Kidney tubule cell (primary cell): ENCODE data around the gene AKIRIN2.

Experiments used
- DNase-seq: peaks from one replicate; pipeline ENCODE4 v3.0.0-alpha.2; 2018; ENCODE audit warnings: low spot score

AKIRIN2 gene

DNA sequence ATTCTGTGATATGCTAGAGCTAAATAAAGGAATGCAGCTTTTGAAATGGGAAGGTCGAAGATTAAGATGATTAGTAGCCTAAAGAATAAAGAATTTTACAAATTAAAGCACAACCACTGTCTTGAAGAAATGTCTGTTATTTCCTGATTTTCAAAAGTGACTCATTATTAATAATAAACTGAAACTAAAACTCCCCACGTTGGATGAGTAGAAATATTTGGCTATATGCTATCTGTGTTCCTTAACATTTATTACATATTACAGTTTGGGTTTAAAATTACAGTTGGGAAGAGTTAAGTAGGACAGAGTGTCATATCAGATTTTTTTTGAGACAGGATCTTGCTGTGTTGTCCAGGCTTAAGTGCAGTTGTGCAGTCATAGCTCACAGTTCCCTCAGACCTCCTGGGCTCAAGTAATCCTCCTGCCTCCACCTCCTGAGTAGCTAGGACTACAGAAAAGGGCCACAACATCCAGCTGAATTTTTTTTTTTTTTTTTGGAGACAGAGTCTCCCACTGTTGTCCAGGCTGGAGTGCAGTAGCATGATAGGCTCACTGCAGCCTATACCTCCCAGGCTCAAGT lies 47.1 kb downstream of the AKIRIN2 start:
- no peak for DNase-seq

DNA sequence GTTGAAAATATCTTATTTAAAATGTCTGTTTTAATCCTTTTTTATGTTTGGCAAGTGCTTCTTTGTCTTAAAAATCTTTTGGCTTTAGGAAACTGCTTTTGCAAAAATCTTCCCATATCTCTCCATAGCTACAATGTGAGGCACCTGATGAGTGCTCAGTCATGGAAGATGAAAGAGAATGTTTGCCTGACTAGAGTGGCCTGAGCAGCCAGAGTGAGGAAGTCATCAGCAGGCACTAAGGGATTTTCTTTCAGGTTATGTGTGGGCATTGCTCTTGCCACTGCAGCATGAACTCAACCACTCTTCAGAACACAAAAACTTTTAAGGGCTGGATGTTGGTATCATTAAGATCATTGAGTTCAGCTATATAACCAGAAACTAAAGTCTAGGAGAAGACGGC lies 47.9 kb downstream of the AKIRIN2 start:
- DNase-seq, result no peak

DNA sequence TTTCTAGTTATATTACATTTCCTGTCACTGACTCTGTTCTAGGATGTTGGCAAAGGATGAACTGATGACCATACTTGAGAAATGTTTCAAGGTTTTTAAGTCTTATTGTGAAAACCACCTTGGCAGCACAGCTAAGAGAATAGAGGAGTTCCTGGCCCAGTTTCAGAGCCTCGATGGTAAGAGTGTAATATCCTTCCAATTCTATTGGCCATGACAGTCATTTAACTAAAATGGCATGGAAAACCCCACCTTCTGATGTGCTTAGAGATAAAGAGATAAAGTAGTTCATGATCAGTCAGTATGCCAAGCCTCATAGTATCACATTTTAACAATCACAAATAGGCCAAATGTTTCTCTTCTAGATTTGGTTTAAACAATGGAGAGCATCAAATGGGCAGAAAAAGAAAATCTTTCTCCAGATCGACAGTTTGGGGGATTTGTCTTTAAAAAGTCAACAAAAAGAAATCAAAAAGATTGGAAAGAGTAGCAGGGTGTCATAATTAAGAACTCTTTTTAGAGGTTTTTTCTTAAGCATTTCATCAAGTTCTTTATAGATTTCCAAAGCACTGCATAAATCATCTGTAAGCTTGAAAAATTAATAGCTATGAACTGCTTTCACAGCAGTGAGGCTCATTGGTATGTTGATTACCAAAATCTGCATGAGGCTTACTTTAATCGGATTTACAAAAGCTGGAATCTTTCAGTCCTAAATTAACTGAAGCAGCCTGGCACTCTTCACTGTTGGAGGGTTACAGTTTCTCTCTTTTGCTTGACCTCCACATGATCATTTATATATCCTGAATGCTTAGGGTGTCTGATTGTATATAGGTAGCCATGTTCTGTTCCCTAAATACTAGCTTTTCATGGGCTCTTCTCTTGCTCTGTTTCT lies 48.7 kb downstream of the AKIRIN2 start:
- no peak for DNase-seq

DNA sequence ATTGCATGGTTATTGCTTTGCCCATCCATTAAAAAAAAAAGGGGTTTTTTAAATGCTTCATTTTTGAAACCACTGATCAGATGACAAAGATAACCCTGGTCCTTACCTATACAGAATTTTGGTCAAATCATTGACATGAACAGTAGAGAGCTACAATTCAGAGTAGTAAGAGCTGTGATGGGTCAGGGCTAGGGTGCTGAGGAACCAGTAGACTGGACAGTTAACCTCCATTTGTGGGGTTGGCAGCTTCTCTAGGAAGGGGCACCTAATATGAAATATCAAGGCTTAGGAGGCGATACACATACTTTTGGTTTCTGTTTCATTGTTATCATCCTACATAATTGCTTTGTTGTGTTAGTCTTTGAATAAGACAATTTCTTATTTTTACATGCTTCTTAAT lies 57.0 kb downstream of the AKIRIN2 start:
- no peak for DNase-seq

DNA sequence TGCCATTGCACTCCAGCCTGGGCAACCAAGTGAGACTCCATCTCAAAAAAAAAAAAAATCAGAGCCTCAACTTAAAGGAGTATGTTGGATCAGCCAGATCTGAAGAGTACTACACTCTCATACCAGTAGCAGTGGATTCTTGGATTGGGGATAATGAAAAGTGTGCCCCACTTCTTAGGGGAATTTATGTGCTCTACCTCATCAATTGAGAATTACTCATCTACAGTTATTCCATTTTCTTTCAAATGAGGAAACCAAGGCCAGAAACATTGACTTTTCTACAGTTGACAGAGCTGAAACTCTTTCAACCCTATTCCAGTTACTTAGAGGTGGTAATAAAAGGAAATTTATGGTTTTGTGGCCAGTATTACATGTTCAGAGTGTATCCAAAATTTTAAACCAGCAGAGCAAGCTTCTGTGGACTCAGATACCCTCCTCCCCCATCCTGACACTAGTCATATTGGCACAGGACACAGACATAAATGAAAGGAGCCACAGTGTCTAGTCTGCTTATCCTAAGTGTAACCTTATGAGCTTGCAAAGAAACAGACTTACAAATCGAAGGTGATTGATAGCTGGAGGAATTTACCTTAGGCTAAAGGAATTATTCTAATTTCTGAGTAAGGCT lies 60.9 kb downstream of the AKIRIN2 start:
- DNase-seq, result peak; percentile 18

DNA sequence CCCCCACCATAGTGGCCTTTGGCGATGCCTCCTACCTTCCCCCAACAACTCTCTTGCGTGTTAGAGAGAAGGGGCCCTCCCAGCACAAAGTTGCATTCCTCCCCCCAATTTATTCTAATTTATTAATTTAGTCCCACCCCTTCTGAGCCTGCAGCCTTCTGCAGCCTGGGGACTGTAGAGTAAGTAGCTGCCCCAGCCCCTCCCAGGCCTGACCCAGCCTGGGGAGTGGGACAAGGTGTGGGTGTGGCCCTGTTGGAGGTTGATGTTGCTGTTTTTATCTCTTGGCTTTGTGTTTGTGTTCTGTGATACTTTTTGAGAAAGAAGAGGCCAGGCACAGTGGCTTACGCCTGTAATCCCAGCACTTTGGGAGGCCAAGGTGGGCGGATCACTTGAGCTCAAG lies 62.7 kb downstream of the AKIRIN2 start:
- no peak for DNase-seq

DNA sequence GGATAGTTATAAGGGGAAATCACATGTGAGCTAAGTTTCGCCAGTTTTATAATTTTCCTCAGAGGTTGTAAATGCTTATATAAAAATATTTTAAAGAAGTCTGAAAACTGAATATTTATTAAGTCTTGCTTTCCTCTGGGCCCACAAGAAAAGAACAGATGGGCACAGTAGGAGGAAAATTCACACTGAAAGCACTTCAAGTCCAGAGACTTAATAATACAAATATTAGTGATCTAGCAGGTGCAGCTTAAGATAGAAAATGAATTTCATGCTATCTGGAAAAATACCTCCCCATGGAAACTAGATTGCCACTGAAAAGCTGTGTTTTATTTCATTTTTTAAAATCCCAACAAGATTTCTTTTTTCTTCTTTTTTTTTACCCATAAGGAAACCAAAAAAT lies 64.9 kb downstream of the AKIRIN2 start:
- no peak for DNase-seq

DNA sequence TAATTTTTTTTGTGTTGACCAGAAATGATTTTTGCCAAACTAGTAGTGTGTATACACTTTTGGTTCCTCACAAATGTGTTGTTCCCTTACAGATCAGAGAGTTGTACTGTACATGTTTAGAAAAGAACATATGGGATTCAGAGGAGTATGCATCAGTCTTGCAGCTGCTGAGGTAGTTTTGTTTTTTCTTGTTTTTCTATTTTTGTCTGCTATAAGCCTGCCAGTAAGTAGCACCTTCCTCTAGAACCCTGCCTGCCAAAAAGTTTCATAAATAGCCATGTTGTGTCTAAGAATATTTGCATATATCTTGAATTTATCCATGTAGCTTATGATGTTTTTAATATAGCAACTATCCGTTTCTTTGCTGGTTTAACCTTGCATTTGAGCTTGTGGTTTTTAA lies 65.7 kb downstream of the AKIRIN2 start:
- no peak for DNase-seq

DNA sequence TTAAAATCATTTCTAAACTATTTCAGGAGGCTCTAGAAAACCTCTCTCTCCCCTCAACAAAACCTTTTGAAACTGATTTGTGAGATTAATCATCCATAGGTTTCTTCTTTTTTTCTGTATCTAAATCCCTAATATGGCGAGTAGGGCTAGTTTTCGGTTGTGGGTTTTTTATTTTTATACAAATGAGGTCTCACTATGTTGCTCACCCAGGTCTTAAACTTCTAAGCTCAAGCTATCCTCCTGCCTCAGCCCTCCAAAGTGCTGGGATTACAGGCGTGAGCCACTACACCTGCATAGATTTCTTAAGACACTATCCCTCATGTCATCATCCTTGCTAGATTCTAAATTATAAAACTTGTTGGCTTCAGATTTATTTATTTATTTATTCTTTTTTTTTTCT lies 68.2 kb downstream of the AKIRIN2 start:
- no peak for DNase-seq

DNA sequence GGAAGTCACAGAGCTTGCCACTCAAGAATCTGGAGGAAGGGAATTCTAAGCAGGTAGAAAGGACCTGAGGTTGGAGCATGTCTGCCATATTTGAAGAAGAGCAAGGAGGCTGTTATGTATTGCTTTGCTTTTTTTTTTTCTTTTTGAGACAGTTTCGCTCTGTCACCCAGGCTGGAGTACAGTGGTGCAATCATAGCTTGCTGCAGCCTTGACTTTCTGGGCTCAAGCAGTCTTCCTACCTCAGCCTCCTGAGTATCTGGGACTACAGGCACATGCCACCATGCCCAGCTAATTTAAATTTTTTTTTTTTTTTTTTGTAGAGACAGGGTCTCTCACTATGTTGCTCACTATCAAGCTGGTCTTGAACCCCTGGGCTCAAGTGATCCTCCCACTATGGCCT lies 71.3 kb downstream of the AKIRIN2 start:
- DNase-seq, result no peak

DNA sequence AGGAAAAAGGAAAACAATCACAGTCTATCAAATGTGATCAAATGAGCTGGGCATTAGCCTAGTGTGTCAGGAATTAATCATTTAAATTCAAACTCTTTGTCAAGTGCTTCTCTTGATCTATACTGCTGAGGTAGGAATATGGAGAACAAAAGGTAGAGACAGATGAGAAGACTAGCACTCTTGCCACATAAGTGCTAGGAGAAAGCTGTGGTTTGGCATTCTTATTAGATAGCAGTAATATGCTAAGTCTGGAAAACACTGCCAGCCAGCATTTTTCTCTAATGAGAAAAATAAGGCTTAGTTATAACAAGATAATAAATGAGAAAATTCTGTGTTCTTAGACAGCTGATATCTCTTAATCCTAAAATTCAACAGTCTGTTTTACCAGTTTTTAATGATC lies 73.2 kb downstream of the AKIRIN2 start:
- no peak for DNase-seq

DNA sequence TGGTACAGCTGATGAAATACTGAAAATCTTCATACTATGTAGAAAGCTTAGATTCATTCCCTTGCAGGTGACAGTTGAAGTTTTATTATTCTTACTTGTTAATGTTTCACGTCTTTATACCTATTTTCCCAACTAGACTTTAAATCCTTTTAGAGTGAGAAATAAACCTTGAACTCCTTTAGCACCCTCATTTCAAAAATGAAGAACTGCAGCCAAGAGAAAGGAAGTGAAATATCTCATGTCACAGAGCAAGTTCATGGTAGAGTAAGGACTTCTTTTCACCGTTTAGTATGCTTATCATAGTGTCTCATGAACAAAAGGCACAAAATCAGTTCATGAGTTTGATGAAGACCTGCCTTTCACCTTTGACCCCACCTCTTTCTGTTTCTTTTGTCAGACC lies 73.6 kb downstream of the AKIRIN2 start:
- DNase-seq, result no peak
